WTC11 (cell line): ENCODE measurements around the gene SSH2. TPM values are rescaled to one million over a fixed set of nuclear protein-coding genes. Genes with fewer than 3 reads are reported as not detected.

Source experiments
- ATAC-seq: fragments of 200-7000 bp; cut with Tn5 transposase; 2 replicates; pipeline ENCODE4 v1.10.0; 2021; ENCODE audit warnings: mild to moderate bottlenecking, moderate library complexity
- CTCF ChIA-PET: fragments of 300-600 bp; sonication (Branson Sonifier 250); formaldehyde crosslinking; loops from one replicate; lab custom pipeline; 2021; ENCODE audit warnings: antibody characterized with exemption; lab: Charles Lee
- POLR2A ChIA-PET: fragments of 350-600 bp; sonication (Branson Sonifier 250); formaldehyde crosslinking; loops from one replicate; lab custom pipeline; 2021; ENCODE audit warnings: antibody characterized with exemption; lab: Charles Lee
- DNase-seq: peaks from one replicate; pipeline ENCODE4 v3.0.0; 2021; ENCODE audit warnings: low spot score
- H3K27ac Mint-ChIP-seq: 2 replicates; pipeline ENCODE4 v1.8.0; 2021; ENCODE audit warnings: mixed read lengths
- H3K27me3 Mint-ChIP-seq: 2 replicates; pipeline ENCODE4 v1.8.0; 2021; ENCODE audit warnings: low read depth, mild to moderate bottlenecking, moderate library complexity, mixed read lengths
- H3K36me3 Mint-ChIP-seq: 2 replicates; pipeline ENCODE4 v1.8.0; 2021; ENCODE audit warnings: mixed read lengths
- H3K4me1 Mint-ChIP-seq: 2 replicates; pipeline ENCODE4 v1.8.0; 2022; ENCODE audit warnings: mixed read lengths
- H3K4me3 Mint-ChIP-seq: 2 replicates; pipeline ENCODE4 v1.8.0; 2021; ENCODE audit warnings: mild to moderate bottlenecking, moderate library complexity, mixed read lengths
- H3K9me3 Mint-ChIP-seq: 2 replicates; pipeline ENCODE4 v1.8.0; 2021; ENCODE audit warnings: mixed read lengths
- AFF4 ChIP-seq: sonication (generic); formaldehyde crosslinking; IDR thresholded peaks from 2 replicates; pipeline ENCODE4 v1.8.1; 2023; ENCODE audit warnings: mild to moderate bottlenecking, missing genetic modification reagents, borderline replicate concordance
- CBFB ChIP-seq: sonication (generic); formaldehyde crosslinking; IDR thresholded peaks from 2 replicates; pipeline ENCODE4 v1.8.1; 2022; ENCODE audit warnings: mild to moderate bottlenecking, low read depth, missing genetic modification reagents
- ELF4 ChIP-seq: sonication (generic); formaldehyde crosslinking; IDR thresholded peaks from 2 replicates; pipeline ENCODE4 v1.8.1; 2022; ENCODE audit warnings: low read depth, mild to moderate bottlenecking, moderate library complexity, missing genetic modification reagents
- ETV6 ChIP-seq: sonication (generic); formaldehyde crosslinking; IDR thresholded peaks from 2 replicates; pipeline ENCODE4 v1.8.1; 2022; ENCODE audit warnings: mild to moderate bottlenecking, missing genetic modification reagents
- GABPB1 ChIP-seq: sonication (generic); formaldehyde crosslinking; IDR thresholded peaks from 2 replicates; pipeline ENCODE4 v1.8.1; 2023; ENCODE audit warnings: mild to moderate bottlenecking, missing genetic modification reagents
- IRF2 ChIP-seq: sonication (generic); formaldehyde crosslinking; IDR thresholded peaks from 2 replicates; pipeline ENCODE4 v1.8.0; 2022; ENCODE audit warnings: low read depth, missing genetic modification reagents, borderline replicate concordance
- MAX ChIP-seq: sonication (generic); formaldehyde crosslinking; IDR thresholded peaks from 2 replicates; pipeline ENCODE4 v1.8.0; 2022; ENCODE audit warnings: mild to moderate bottlenecking, missing genetic modification reagents
- NR2C2 ChIP-seq: sonication (generic); formaldehyde crosslinking; IDR thresholded peaks from 2 replicates; pipeline ENCODE4 v1.8.0; 2022; ENCODE audit warnings: mild to moderate bottlenecking, missing genetic modification reagents
- PRDM15 ChIP-seq: sonication (generic); formaldehyde crosslinking; IDR thresholded peaks from 2 replicates; pipeline ENCODE4 v1.8.0; 2022; ENCODE audit warnings: missing genetic modification reagents
- PREB ChIP-seq: sonication (generic); formaldehyde crosslinking; IDR thresholded peaks from 2 replicates; pipeline ENCODE4 v1.8.1; 2022; ENCODE audit warnings: mild to moderate bottlenecking, missing genetic modification reagents, moderate library complexity, borderline replicate concordance
- SMAD3 ChIP-seq: sonication (generic); formaldehyde crosslinking; IDR thresholded peaks from 2 replicates; pipeline ENCODE4 v1.8.0; 2022; ENCODE audit warnings: missing genetic modification reagents, mild to moderate bottlenecking, borderline replicate concordance
- TEAD4 ChIP-seq: sonication (generic); formaldehyde crosslinking; IDR thresholded peaks from 2 replicates; pipeline ENCODE4 v1.8.0; 2022; ENCODE audit warnings: mild to moderate bottlenecking, missing genetic modification reagents
- ZNF532 ChIP-seq: fragments of 250-450 bp; sonication (Bioruptor Pico); IDR thresholded peaks from 2 replicates; pipeline ENCODE4 v1.9.0; 2021; ENCODE audit warnings: mild to moderate bottlenecking, borderline replicate concordance
- total RNA-seq: library from RNA; stranded (reverse); gene quantifications from 3 replicates; pipeline ENCODE4 v1.2.3, GENCODE V29; 2021
- TF ChIP-seq, protein P1 (sequence below): sonication (generic); formaldehyde crosslinking; IDR thresholded peaks from 2 replicates; pipeline ENCODE4 v1.8.1; 2023; ENCODE audit warnings: mild to moderate bottlenecking, moderate library complexity, missing genetic modification reagents
- TF ChIP-seq, protein P2 (sequence below): fragments of 250-450 bp; sonication (Bioruptor Pico); IDR thresholded peaks from 2 replicates; pipeline ENCODE4 v1.9.0; 2021; ENCODE audit warnings: mild to moderate bottlenecking

The SSH2 gene
- total RNA-seq, 1 experiment from 2014 or later: 14.3 TPM

- TF ChIP-seq AFF4 (CRISPR knock-in tag) (no peak), TEAD4 (CRISPR knock-in tag) (no peak), ELF4 (no peak), CBFB (CRISPR knock-in tag) (no peak)
- TF ChIP-seq, all 79 proteins: peak for 0
Measured at GRCh38 chr17:29764748-29765147, 165.3 kb downstream of the SSH2 start (continued).

DNA sequence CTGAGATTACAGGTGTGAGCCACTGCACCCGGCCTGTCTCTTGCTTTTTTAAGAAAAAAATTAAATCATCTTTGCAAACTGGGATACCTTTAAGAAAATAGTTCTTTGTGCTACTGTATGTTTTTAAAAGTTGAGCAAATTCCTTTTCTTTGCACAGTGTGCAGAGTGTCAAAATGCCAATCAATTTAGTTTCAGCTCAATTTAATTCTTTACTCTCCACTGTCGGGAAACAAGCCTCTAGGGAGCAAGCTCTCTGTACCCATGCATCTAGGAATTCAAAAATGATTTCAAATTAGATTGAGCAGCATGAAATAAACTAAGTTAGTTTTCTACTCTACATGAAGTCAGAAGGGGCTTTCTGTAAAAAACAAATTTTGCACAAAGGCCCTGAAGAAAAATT lies 165.8 kb downstream of the SSH2 start:
- no peaks in the 10 kb centered on the region for H3K9me3 Mint-ChIP-seq
- POLR2A ChIA-PET: no interaction called here
- ATAC-seq: no peak
- no peak overlapping the region for H3K27ac Mint-ChIP-seq
- DNase-seq: no peak
- peaks cover 17% of the 10 kb centered on the region for H3K27me3 Mint-ChIP-seq
- CTCF ChIA-PET: interaction anchor here (1.3 to 1.4 kb wide), 2 partner anchors 15 to 147 kb away, joined by 5 to 6 read pairs; no protein-coding TSS in a partner anchor
- TF ChIP-seq, protein P1, sequence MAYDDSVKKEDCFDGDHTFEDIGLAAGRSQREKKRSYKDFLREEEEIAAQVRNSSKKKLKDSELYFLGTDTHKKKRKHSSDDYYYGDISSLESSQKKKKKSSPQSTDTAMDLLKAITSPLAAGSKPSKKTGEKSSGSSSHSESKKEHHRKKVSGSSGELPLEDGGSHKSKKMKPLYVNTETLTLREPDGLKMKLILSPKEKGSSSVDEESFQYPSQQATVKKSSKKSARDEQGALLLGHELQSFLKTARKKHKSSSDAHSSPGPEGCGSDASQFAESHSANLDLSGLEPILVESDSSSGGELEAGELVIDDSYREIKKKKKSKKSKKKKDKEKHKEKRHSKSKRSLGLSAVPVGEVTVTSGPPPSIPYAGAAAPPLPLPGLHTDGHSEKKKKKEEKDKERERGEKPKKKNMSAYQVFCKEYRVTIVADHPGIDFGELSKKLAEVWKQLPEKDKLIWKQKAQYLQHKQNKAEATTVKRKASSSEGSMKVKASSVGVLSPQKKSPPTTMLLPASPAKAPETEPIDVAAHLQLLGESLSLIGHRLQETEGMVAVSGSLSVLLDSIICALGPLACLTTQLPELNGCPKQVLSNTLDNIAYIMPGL (CRISPR knock-in tag): no peak
- TF ChIP-seq MAX (CRISPR knock-in tag): no peak
- TF ChIP-seq ZNF532: no peak
- TF ChIP-seq NR2C2 (CRISPR knock-in tag): no peak
- no peak for TF ChIP-seq GABPB1 (CRISPR knock-in tag)
- no peak for TF ChIP-seq PREB (CRISPR knock-in tag)
- no peak for TF ChIP-seq ETV6 (CRISPR knock-in tag)
- TF ChIP-seq PRDM15: no peak
- TF ChIP-seq, protein P2, sequence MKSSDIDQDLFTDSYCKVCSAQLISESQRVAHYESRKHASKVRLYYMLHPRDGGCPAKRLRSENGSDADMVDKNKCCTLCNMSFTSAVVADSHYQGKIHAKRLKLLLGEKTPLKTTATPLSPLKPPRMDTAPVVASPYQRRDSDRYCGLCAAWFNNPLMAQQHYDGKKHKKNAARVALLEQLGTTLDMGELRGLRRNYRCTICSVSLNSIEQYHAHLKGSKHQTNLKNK: no peak
- TF ChIP-seq IRF2 (CRISPR knock-in tag): no peak
- no peak for TF ChIP-seq SMAD3
- TF ChIP-seq, all 79 proteins: peak for 0
- no peak overlapping the region for H3K4me3 Mint-ChIP-seq
- H3K36me3 Mint-ChIP-seq: no peaks in the 10 kb centered on the region
- peaks cover 19% of the 10 kb centered on the region for H3K4me1 Mint-ChIP-seq
